Astrocyte of the cerebellum (primary cell): ENCODE results near the gene PDE4D.
A peak's percentile ranks its signal among the peaks of the same experiment; 100 is the strongest.

Experiments
- DNase-seq: peaks from one replicate; pipeline ENCODE4 v3.0.0-alpha.2; 2011; ENCODE audit warnings: low read depth
- H3K4me3 ChIP-seq: 2 replicates; pipeline ENCODE4 v1.5.1; 2011; ENCODE audit warnings: mild to moderate bottlenecking, low read depth, low read length, moderate library complexity
- CTCF ChIP-seq: IDR thresholded peaks from 2 replicates; pipeline ENCODE4 v1.5.1; 2012; ENCODE audit warnings: low read length, low read depth, moderate library complexity, mild to moderate bottlenecking; ENCODE audit errors: missing control alignments
- in situ Hi-C: cut with HindIII; loops from 2 replicates; pipeline ENCODE4 v1.10.0; 2017; ENCODE audit warnings: low sequenced_read_pairs

Gene PDE4D

DNA sequence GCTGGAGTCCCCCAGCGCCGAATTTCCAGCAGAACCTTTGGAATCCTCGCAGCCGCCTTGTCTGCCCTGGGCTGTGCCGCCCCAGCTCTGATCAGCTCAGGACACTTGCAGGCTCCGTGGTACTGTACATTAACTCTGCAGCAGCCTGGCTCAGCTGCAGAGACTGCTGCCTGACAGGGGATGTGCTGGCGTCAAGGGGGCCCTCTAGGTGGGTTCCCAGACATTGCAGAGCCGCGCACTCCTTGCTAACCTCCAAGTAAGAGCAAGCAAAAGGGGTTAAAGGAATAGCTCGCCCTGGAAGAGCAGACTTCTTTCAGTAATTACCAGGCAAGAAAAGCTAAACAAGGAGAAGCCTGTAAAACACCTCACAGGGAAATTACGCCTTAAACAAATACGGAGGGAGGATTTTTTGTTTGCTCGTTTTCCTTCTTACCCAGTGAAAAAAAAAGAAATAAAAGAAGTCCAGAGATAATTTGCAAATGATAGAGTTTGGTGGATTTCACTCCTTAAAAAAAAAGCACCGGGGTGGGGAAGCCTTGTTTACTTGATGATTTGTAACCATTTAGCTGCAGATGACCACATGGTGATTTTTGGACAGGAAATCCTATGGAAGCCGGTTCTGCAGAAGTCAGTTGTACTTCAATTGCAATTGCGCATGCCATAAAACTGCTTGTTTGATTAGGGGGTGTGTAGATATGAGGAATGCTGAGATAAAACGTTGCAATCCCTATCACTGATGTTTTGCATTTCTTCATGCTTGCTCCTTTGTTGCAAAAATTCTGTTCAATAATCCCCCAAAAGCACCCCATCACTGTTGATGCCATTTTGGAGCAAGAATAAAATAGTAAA, 305.8 kb downstream of the PDE4D start:
- H3K4me3 ChIP-seq, result peak overlapping the region; percentile 35
- DNase-seq, result peak; percentile 56
- TF ChIP-seq CTCF, result peak; percentile 56
- in situ Hi-C loops, result no loop called here

DNA sequence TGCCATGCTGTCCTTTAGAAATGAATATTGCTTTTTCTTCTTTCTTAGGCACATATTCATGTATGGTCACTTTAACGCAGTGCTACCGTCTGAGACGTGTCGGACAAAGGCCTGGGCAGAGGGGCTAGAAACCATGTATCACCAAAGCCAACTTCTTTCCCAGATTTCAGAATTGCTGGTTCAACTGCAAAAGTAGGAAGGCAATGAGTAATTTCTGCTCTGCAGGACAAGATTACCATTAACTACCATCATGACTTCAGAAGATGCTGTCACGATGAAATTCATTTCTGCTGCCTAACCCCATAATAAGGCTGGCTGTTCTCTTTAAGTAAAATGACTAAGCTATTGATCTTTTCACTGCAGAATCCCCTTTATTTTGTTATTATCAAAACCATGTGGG, 306.7 kb downstream of the PDE4D start:
- H3K4me3 ChIP-seq, result peak overlapping the region; percentile 35

GRCh38 chr5:59584858-59585846, 308.4 kb downstream of the PDE4D start:
- DNase-seq, result no peak
- in situ Hi-C loops, result no loop called here
- no peak for TF ChIP-seq CTCF
- H3K4me3 ChIP-seq, result peak overlapping the region; percentile 13

More for the DNA sequence above, 306.7 kb downstream of the PDE4D start:
- in situ Hi-C loops, result no loop called here
- DNase-seq, result no peak
- TF ChIP-seq CTCF, result no peak

- TF ChIP-seq CTCF, result no peak
- in situ Hi-C loops, result no loop called here
- DNase-seq, result no peak
- peak overlapping the region; percentile 4 for H3K4me3 ChIP-seq
Observed at GRCh38 chr5:59583810-59584562, 309.5 kb downstream of the PDE4D start.

GRCh38 chr5:59583151-59583809, 310.2 kb downstream of the PDE4D start:
- TF ChIP-seq CTCF, result no peak
- in situ Hi-C loops, result no loop called here
- no peak for DNase-seq
- H3K4me3 ChIP-seq, result no peak overlapping the region
